ENCODE measurements around the gene SORCS3.

SORCS3 gene

DNA sequence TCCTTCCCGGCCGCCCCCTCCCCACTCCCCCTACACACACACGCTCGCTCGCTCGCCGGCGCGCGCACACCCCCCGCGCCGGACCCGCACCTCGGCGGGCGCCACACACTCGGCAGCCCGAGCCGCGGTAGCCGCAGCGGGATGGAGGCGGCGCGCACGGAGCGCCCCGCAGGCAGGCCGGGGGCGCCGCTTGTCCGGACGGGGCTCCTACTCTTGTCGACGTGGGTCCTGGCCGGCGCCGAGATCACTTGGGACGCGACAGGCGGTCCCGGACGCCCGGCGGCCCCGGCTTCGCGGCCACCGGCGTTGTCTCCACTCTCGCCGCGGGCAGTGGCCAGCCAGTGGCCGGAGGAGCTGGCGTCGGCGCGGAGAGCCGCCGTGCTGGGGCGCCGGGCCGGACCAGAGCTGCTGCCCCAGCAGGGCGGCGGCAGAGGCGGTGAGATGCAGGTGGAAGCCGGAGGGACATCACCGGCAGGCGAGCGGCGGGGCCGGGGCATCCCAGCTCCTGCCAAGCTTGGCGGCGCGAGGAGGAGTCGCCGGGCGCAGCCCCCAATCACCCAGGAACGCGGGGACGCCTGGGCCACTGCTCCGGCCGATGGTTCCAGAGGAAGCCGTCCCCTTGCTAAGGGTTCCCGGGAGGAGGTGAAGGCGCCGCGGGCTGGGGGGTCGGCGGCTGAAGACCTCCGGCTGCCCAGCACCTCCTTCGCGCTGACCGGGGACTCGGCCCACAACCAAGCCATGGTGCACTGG, at the start of gene SORCS3:
SORCS3 (plus strand) TSS at position 104 of the 750 bp plus-strand sequence.
- no peak for DNase-seq

DNA sequence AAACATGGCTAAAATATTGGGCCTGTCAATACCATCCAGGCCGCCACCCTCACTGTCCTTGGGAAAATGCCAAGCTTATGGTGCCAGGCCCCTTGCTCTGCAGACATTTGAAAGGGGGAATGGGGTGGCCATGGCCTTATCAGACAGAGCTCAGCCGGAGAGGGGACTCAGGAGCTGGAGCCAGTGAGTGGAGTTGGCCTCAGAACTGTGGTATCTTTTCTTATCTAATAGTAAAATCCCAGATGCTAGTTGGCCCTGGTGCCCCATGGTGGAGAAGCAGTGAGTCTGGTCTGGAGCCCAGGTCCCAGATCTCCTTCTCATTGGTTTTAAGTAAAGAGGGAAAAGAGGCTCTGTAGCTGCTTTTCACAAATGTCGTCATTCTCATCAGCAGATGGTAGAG, 49.6 kb upstream of the SORCS3 start:
- no peak for DNase-seq

DNA sequence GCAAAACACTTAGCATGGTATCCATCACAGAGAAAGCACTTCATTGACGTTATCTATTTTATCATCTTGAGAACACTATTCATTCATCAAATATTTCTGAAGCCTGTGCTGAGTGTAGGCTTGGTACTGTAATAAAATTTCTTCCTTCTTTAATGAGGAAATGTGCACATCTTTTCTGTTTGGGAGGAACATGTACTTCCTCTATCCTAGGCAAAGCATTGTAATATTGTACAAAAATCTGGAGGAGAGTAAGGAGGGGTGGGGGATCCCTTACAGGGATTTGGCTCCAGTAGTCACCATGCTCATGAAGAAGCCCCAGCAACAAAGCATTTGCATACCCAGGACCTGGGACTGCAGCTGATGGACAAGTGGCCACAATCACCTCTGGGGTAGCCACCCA, 39.9 kb upstream of the SORCS3 start:
- DNase-seq: no peak

DNA sequence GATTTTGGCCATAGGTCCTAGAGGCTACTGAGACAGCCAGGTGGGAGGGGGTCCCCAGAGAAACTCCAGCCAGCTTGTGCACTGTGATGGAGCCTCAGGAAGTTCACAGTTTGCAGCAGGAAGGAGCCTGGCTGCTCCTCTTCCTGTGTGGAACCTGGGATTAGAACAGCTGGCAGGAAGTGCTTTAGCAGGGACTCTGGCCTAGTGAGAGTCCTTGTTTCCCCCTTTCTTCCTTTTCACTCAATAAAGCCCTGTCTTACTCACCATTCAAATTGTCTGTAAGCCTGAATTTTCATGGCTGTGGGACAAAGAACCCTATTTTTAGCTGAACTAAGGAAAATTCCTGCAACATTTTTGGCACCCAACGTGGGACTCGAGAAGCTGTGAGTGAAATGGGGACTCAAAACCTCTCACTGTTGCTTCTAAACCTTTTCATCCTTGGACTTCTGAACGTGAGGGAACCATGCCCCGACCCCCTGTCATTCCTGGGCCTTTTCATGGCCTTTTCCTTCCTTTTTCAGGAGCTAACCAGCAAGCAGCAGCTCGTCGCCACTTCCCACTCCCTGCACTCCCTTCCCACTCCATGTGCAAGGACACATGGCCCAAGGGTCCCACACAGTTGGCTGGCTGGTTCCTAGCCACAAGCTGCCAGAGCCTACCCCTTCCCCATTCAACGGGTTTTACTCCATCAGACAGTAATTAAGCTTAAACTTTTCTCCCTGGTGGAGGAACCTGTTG, 32.8 kb upstream of the SORCS3 start:
- no peak for DNase-seq

DNA sequence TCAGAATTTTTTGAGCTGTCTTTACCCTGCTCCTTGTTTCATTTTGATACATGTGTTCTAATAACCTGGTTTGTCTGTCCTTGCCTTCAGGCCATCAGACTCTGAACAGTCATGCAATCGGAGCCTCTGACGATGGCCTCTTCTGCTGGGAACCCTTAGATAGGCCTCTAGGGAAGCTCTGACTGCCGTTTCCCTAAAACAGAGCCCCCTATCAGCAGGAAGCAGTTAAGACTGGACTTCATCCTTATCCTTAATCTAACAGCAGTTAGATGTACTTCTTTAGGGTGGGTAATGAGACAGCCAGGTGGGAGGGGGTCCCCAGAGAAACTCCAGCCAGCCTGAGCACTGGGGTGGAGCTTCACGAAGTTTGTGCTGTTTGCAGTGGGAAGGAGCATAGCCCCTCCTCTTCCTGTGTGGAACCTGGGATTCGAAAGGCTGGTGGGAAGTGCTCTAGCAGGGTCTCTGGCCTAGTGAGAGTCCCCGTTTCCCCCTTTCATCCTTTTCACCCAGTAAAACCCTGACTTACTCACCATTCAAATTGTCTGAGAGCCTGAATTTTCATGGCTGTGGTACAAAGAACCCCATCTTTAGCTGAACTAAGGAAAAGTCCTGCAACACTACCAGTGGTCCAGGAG, 28.4 kb upstream of the SORCS3 start:
- no peak for DNase-seq

DNA sequence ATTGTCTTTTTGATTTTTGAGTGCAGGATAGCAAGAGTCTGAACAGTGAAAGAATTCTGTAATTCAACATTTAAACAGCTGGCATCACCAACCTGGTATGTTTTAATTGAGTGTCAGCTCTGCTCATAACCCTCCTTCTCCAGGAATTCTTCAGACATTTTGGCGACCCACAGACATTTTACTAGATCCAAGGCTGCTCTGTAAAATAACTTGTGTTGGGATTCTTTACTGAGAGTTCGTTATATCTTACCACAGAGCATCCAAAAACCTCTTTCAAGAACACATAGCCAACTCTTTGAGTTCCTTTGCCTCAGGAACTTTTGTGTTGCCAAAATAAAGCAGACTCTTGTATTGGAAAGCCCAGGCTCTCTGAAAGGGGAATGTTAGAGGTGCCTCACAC, 27.7 kb upstream of the SORCS3 start:
- DNase-seq: no peak

DNA sequence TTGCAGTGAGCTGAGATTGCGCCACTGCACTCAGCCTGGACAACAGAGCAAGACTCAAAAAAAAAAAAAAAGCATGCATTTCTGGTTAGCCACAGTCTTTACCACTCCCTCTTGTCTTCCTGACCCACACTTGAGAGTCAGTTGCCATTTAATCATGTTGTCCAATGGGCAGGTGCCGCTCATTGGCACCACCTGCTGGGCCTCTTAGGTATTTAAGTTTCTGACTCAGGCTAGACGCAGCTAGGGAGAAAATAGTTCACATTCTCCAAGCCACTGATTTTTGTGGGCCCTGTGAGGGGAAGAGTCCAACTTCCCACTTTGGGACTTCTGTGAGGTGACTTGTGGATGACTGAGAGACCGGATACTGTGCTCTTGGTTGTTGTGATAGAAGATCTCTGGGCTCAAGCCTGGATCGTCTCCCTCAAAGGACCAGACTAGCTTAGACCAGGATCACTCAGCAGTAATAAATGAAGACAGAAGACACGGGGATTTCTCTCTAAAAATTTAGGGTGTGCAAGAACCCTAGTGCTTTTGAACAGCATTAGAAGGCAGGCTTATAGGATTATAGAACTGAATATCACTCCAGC, 26.8 kb upstream of the SORCS3 start:
- DNase-seq: peak; percentile 16

DNA sequence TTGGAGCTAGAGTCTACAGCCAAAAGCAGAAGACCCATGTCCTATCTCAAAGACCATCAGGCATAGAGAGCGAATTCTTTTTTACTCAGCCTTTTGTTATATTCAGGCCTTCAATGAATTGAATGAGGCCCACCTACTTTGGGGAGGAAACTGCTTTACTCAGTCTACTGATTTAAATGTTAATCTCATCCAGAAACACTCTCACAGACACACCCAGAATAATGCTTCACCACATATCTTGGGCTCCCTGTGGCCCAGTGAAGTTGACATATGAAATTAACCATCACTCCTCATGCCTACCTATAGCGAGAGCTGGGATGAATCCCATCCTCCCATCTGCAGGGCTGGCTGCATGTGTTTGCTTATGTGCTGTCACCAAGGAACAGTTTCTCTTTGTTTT, 26.0 kb upstream of the SORCS3 start:
- DNase-seq: no peak

DNA sequence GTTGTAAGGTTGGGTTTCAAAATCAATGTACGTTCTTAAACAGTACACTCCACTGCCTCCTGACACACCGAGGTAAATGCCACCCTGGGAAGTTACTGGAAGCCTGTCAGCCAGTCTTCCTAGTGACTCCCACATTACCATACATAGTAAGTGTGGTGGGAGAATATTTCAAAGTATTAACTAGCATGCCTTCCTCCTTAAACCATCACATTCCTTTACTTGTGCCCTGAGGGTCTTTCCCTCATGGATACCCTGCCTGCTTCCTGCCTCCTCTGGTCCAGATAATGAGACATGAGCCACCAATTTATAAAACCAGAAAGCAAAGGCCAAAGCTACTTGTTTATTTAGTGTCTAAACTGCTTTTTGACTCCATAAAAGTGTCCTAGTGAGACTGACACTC, 23.3 kb upstream of the SORCS3 start:
- DNase-seq: no peak

DNA sequence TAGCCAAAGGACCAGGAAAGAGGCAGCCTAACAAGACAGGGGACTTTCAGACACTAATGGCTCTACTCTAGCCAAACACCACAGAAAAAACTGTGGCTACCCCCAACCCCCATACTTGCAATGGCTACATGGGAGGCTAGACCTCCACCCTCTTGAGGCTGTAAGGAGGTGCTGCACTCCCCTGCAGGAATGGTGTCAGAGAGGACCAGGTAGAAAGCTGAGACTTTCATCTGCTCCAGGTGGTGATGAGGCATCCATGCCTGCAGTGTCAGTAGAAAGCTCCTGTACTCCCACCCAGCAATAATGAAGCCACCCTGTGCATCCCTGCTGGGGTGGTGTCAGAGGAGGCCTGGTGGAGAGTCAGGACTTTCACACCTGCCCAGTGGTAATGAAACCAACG, 18.9 kb upstream of the SORCS3 start:
- DNase-seq: no peak

DNA sequence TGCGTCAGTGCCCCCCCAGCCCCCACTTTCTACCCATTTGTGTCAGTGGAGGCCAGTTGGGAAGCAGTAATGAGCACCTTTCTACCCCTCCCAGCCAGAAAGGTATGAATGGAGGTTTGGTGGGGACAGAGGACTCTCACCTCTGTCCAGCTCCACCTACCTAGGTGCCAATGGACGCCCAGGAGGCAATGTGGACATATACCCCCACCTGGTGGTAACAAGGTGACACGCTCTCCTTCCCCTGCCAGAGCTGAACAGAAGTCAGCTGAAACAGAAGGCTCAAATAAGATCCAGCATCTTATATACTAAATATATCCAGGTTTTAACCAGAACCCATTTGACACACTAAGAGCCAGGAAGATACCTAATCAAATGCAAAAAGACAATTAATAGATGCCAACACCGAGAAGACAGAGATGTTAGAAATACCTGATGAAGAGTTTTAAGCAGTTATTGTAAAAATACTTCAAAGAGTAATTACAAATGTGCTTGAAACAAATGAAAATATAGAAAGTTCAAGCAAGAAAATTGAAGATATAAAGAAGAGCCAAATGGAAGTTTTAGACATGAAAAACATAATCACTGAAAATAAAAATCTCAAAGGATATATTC, 18.4 kb upstream of the SORCS3 start:
- DNase-seq: no peak

DNA sequence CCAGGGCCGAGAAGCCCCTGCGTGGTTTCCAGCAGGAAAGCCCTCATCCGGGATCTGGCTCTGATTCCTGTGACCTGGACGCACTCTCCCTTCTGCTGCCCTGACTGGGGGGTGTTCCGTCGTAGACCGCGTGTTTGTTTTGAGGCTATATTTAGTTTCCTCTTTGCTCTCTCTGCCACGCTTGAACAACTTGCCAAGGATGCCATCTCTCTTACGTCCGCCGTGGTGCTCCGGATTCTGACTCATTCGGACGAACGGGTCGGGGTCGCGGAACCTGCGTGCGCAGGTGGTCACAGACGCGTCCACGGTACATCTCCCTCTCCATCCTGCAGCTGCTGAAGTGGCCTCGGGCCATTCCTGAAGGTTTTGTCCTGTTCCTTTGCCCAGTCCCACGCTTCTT, 10.4 kb upstream of the SORCS3 start:
- DNase-seq: no peak

DNA sequence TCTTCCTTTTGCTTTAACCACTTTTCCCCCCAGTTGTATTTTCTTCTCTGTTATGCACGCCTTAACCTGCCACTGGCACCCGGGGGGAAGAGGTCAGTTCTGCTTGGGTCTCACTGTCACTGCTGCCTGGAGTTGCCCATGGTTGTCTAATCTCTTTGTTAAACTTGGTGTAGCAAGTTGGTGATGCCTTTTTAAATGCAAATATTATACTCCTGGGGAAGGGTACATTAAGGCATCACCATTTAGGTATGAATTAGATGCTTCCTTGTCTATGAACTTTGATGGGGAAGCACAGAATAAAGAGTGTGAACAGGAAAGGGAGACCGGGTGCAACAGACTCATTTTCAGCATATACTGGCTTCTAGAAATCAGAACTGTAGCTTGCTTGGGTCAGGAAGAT, 9.1 kb upstream of the SORCS3 start:
- DNase-seq: no peak

DNA sequence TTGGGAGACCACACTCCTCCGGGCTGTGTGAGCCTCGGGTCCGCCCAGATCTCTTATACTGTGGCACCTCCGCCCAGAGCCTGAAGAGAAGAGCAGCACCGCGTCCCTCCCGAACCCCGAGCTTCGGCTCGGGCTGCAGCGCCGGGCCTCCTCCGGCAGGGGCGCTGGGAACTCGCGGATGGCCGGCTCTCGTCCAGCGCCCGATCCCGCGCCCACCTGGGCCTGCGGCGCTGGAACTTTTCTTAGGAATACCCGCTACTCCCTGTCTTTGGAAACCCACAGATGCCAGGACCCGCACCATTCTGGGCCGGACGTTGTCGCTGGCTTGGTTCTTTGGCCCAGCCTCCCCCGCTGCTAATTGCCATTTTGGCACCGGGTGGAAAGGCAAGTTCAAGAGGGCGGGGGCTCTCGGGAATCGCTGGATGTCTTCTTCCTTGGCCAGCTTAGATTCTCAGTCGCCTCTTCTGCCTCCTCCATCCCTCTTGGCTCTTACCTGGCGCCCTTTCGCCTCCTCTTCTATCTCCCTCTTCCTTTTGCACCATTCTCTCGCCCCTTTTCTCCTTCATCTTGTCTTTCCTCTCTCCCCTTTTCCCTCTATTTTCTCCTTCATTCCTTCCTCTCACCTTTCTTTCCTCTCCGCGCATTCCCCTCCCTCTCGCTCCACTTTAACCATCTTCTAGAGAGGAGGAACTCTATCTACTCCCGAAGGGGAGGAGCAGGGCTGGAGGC, 2.1 kb upstream of the SORCS3 start:
- DNase-seq: no peak

DNA sequence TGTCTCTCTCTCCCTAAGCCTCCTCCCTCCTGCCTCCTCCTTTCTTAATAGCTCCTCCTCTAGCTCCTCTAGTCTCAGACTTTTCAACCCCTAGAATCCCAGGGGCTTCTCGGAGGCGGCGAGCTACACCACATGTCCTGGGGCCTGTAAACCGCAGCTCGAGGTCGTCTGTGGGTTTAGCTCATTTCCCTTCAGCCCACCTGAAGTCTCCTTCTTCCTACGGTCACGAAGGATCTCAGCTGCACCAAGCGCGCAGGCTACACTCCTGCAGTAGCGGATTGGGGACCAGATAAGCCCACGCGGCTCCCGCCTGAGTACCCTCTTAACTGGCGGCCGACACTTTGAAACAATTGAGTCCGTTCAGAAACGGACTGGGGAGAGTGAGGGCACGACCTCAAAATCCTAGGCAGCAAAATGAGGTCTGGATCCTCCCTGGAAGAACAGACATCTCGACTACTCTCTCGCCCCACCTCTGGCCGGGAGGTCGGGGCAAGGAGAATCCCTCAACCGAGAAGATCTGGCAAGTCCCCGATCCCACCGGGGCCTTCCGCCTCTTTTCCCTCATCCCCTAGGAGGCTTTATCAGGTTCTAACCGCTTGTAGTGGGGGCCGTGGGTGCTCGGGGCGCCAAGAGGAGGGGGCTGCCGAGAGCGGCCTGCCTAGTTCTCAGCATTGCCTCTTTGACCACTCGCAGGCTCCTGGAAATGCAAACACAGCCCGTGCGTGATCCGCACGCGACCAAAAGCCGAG, 1.3 kb upstream of the SORCS3 start:
- DNase-seq: no peak

DNA sequence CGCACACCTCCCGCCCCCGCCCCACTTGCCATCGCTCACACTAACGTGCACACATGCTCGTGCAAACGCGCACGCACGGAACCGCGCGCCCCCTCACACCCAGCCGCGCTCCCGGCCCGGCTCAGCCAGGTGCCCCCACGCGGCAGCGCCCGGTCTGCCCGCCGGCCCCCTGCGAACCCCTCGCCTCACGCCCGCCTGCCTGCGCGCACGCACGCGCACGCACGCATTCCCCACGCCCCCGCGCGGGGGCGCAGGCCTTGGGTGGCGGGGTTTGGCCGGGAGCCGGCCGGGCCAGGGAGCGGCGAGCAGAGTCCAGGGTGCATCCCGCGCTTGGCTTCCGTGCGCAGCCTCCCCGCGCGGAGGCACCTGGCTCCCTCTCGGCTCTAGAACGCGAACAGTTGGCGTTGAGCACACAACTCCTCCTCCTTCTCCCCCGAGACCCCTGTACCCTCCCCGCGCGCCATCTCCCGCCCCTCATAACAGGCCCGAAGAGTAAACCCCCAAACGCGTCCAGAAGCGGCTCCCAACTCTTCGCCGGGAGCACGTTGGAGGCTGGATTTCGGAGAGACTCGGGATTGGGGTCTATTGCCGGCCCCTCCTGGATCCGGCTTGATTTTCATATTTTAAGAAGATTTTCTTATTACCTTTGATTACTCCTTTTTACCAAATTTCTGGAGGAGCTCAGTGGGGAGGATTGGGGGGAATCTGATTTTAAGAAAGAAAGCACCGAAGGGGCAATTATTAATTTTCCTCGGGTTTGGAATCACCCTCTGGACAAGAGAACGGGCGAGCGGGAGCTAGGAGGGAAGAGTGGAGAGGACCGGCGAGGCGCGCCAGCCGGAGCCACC, 527 bp upstream of the SORCS3 start:
- DNase-seq: no peak

DNA sequence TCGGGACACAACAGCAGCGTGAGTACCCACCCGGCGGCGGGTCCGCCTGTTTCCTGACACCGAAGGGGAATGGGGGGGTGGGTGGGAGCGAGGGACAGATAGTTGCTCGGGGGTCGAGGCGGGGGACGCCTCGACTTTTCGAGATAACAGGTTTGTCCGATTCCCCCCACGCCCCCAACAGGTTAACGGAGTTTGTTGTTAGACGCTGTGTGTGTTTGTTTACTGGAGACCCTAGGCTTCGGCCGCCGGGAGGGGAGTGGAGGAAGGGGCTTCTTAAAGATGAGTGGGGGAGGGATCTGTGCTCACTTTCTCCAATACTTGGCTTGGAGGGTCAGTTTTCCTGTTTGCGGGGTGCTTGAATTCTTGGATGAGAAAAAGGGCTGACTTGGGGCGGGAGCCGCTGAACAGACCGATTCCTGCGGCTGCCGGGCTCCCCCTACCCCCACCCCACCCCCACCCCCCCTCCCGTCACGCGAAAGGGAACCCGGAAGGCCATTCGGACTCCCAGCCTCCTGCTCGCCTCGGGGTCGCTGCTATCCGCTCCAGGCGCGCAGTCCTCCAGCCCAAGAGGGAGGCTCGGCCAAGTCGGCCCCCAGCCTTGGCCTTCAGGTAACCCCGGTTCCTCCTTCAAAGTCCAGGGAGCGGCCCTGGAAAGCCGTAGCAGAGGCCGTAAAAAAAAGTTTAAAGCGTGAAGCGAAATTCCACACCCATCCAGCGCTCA, 1.0 kb downstream of the SORCS3 start:
- no peak for DNase-seq

DNA sequence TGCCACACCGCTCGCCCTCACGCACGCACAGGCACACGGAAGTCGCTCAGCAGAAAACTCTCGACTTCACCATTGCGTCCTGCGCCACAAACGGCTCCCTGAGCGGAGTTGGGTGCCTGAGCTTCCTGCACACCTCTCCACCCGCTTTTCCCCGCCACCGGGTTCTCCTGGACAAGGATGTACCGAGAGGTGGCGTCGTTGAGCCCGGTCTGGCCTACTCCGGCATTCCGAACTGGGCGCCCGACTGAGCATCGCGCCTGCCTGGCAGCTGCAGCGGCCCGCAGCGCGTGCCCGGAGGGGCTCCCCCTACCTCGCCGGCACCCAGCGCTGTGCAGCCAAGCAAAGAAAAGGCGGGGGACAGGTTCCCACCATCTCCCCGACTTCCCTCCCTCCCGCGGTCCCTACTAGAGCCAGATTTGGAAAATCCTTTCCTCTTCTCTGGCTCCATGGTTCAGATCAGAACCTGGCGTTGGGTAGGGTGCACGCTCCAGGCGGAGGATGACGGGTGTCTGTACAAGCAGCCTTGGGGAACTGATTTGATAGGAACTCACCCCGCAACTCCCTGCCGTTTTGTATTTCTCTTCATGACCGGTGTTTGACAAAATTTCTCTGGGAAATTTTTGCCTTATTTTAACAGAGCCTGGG, 1.7 kb downstream of the SORCS3 start:
- DNase-seq: no peak

DNA sequence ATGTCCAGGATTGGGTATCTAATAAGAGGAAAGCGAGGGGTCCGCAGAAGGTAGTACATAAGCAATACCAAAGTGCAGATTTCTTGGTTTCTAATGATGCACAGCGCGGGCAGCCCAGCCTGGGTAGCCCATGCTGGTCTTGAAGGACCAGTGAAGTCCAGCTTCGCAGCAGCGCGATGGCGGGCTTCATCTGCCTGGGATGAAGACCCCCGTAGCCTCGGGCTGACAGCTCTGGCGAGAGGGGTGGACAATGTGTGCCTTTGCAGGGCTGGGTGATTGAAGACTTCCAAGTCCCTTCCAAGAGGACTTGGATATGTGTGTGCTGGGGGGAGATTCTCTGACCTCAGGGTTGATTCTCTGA, 2.2 kb downstream of the SORCS3 start:
- DNase-seq: no peak

DNA sequence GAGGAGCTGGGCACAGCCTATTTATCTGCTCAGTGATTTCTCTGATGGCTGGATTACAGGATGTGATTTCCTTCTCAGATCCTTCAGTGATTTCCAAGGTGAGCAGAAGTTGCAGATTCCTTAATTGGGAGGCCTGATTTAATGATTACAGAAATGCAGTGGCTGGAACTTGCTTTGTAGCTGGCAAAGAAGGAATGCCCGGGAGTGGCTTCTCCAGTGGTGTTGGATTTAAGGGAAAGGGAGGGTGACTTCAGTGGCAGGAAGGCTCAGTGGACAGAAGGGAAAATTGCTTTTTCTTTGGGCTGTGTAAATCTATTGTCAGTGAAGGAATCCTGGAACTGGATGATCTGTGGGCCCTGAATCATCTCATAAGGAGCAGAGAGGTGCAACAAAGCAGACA, 5.1 kb downstream of the SORCS3 start:
- no peak for DNase-seq
